Metanephros (tissue), 2 donors: Measurements from ENCODE around the gene NTM. TPM values are rescaled to one million over a fixed set of nuclear protein-coding genes. Genes with fewer than 3 reads are reported as not detected.

Source experiments
- small RNA-seq: library from RNA; depleted of rRNA; stranded (forward); fragments of <200 nt; gene quantifications from one replicate; pipeline ENCODE3, GENCODE V24; 2014; ENCODE audit warnings: low replicate concordance
- total RNA-seq: library from RNA; depleted of rRNA; stranded (reverse); fragments of >200 nt; gene quantifications from one replicate; pipeline ENCODE4 v1.2.3, GENCODE V29; 2014

The NTM gene
- total RNA-seq: 48.6 TPM

GRCh38 chr11:131370090-131370751 lies at the start of gene NTM:
Gene NTM, plus strand, starts transcription at chr11:131370615.

Small RNA genes lying within 50 kb of the gene (small RNA-seq; reads per million reads assigned to genes)
- not detected for gene RNU6ATAC12P
